Keratinocyte (primary cell): ENCODE data around the gene DAPK2. TPM values are rescaled to one million over a fixed set of nuclear protein-coding genes. Genes with fewer than 3 reads are reported as not detected.

Experiments used
- DNase-seq: peaks from one replicate; pipeline ENCODE4 v3.0.0-alpha.2; 2011; ENCODE audit warnings: low read depth, missing footprints, low spot score
- FAIRE-seq: peaks from 2 replicates; lab custom pipeline; 2011; peaks lifted over from hg19 to GRCh38; lab: Jason Lieb, UNC
- H2AFZ ChIP-seq: 2 replicates; pipeline ENCODE4 v1.6.0; 2012; ENCODE audit warnings: low read length, control low read depth, inconsistent platforms; ENCODE audit not compliant: control insufficient read depth
- H3K27ac ChIP-seq: 2 replicates; pipeline ENCODE4 v1.5.1; 2011; ENCODE audit warnings: low read length; ENCODE audit not compliant: control insufficient read depth, insufficient read depth
- H3K27me3 ChIP-seq: 3 replicates; pipeline ENCODE4 v1.6.0; 2011; ENCODE audit warnings: low read length; ENCODE audit not compliant: control insufficient read depth, insufficient read depth; ENCODE audit errors: extremely low read depth
- H3K36me3 ChIP-seq, 2 experiments: 2 replicates in 1 of 2; 3 replicates in 1 of 2; pipeline ENCODE4 v1.5.1; 2011; ENCODE audit warnings: low read length in 2 of 2, mild to moderate bottlenecking in 1 of 2; ENCODE audit not compliant: control insufficient read depth in 2 of 2, insufficient read depth in 2 of 2; ENCODE audit errors: extremely low read depth in 1 of 2
- H3K4me1 ChIP-seq: 3 replicates; pipeline ENCODE4 v1.5.1; 2011; ENCODE audit warnings: low read length; ENCODE audit not compliant: control insufficient read depth, insufficient read depth; ENCODE audit errors: extremely low read depth
- H3K4me2 ChIP-seq: 3 replicates; pipeline ENCODE4 v1.6.0; 2011; ENCODE audit warnings: low read depth, low read length; ENCODE audit not compliant: control insufficient read depth, insufficient read depth; ENCODE audit errors: extremely low read depth
- H3K4me3 ChIP-seq, 3 experiments: fragments of 200-600 bp in 1 of 3; sonication (generic) in 1 of 3; 2 replicates in 2 of 3; 3 replicates in 1 of 3; pipeline ENCODE4 v1.5.1; 2011 to 2016; ENCODE audit warnings: low read length in 3 of 3, mild to moderate bottlenecking in 3 of 3, control low read depth in 2 of 3, inconsistent platforms in 1 of 3, low read depth in 1 of 3, mixed read lengths in 1 of 3, mixed run types in 1 of 3, moderate library complexity in 1 of 3; ENCODE audit not compliant: control insufficient read depth in 2 of 3, insufficient read depth in 2 of 3; ENCODE audit errors: extremely low read depth in 1 of 3
- H3K79me2 ChIP-seq: 2 replicates; pipeline ENCODE4 v1.6.0; 2012; ENCODE audit warnings: low read length; ENCODE audit not compliant: control insufficient read depth, insufficient read depth
- H3K9ac ChIP-seq: 3 replicates; pipeline ENCODE4 v1.6.0; 2011; ENCODE audit warnings: low read length; ENCODE audit not compliant: control insufficient read depth, insufficient read depth; ENCODE audit errors: extremely low read depth
- H3K9me1 ChIP-seq: 3 replicates; pipeline ENCODE4 v1.6.0; 2011; ENCODE audit warnings: low read length; ENCODE audit not compliant: control insufficient read depth, insufficient read depth; ENCODE audit errors: extremely low read depth
- H3K9me3 ChIP-seq: 2 replicates; pipeline ENCODE4 v1.5.1; 2012; ENCODE audit warnings: low read depth, low read length; ENCODE audit not compliant: control insufficient read depth
- H4K20me1 ChIP-seq: 3 replicates; pipeline ENCODE4 v1.6.0; 2011; ENCODE audit warnings: low read length; ENCODE audit not compliant: control insufficient read depth, insufficient read depth; ENCODE audit errors: extremely low read depth
- CTCF ChIP-seq, 3 experiments: IDR thresholded peaks in 1 of 3; conservative IDR thresholded peaks in 1 of 3; optimal IDR thresholded peaks in 1 of 3; 2 replicates in 2 of 3; 3 replicates in 1 of 3; pipeline versions ENCODE3 to v1.5.1; 2011; ENCODE audit warnings: low read length in 3 of 3, mild to moderate bottlenecking in 3 of 3, moderate library complexity in 2 of 3, control low read depth in 1 of 3, inconsistent platforms in 1 of 3; ENCODE audit not compliant: insufficient read depth in 2 of 3; ENCODE audit errors: extremely low read depth in 1 of 3
- EZH2 ChIP-seq: IDR thresholded peaks from one replicate; pipeline ENCODE4 v1.6.1; 2012; ENCODE audit warnings: inconsistent platforms, mild to moderate bottlenecking, low read length, moderate library complexity
- dilution Hi-C: fragments of 300-500 bp; cut with MboI; formaldehyde crosslinking; loops from one replicate; pipeline ENCODE4 v1.7.0; 2020; ENCODE audit warnings: low sequenced_read_pairs; ENCODE audit not compliant: extremely low pct_ligation_motif_present
- polyA plus RNA-seq, 5 experiments: library from polyadenylated mRNA; depleted of rRNA in 3 of 5; stranded (reverse) in 3 of 5; stranded (forward) in 1 of 5; unstranded in 1 of 5; fragments of >200 nt; gene quantifications; 1 replicate in 1 of 5; 2 replicates in 3 of 5; 3 replicates in 1 of 5; pipeline versions ENCODE4 v1.2.1 to v1.2.3, GENCODE V29; 2011 to 2012; ENCODE audit warnings: missing spikeins in 2 of 5, low read depth in 1 of 5, low replicate concordance in 1 of 5

DAPK2 gene
- polyA plus RNA-seq, 1 donor (not counting 4 experiments of a cell fraction or from before 2014, with no cell fraction given) = 1.4 TPM

- no peaks in the 10 kb centered on the region for H3K79me2 ChIP-seq
- no peaks in the 10 kb centered on the region for H3K9me1 ChIP-seq
- no peaks in the 10 kb centered on the region for H3K27me3 ChIP-seq
- no peaks in the 10 kb centered on the region for H3K9me3 ChIP-seq
- H3K9ac ChIP-seq = no peak overlapping the region
- H4K20me1 ChIP-seq = no peaks in the 10 kb centered on the region
- no peak overlapping the region for H3K27ac ChIP-seq
- DNase-seq (no peak), FAIRE-seq (no peak)
- H2AFZ ChIP-seq = no peak overlapping the region
- dilution Hi-C loops = no loop called here
- no peak overlapping the region for H3K4me2 ChIP-seq
- H3K4me3 ChIP-seq = no peak overlapping the region
- H3K4me1 ChIP-seq = peaks cover 3% of the 10 kb centered on the region
- no peak for TF ChIP-seq CTCF (optimal IDR thresholded peaks at IDR 0.05 in 1 of 3, IDR thresholded peaks at IDR 0.05 in 1 of 3, conservative IDR thresholded peaks at IDR 0.05 in 1 of 3; ENCODE audit: extremely low read depth in 1 of 3, insufficient read depth in 2 of 3, low read length in 3 of 3)
- no peak for TF ChIP-seq EZH2
- peaks cover 3 to 14% of the 10 kb centered on the region in 2 experiments for H3K36me3 ChIP-seq
These were observed 24.9 kb upstream of the DAPK2 start for GRCh38 chr15:64070965-64071851.

GRCh38 chr15:64070106-64070505 is 23.8 kb upstream of the DAPK2 start:
- Histone ChIP-seq H3K9me1 (no peaks in the 10 kb centered on the region), H3K4me3 (no peak overlapping the region), H2AFZ (no peak overlapping the region), H3K79me2 (no peaks in the 10 kb centered on the region), H4K20me1 (no peaks in the 10 kb centered on the region), H3K4me2 (no peak overlapping the region), H3K36me3 (peaks cover 3 to 13% of the 10 kb centered on the region in 2 experiments), H3K27ac (no peak overlapping the region), H3K4me1 (peaks cover 3% of the 10 kb centered on the region), H3K9me3 (no peaks in the 10 kb centered on the region), H3K27me3 (no peaks in the 10 kb centered on the region), H3K9ac (no peak overlapping the region)
- no peak for DNase-seq
- FAIRE-seq = no peak
- no peak for TF ChIP-seq CTCF (optimal IDR thresholded peaks at IDR 0.05 in 1 of 3, IDR thresholded peaks at IDR 0.05 in 1 of 3, conservative IDR thresholded peaks at IDR 0.05 in 1 of 3; ENCODE audit: extremely low read depth in 1 of 3, insufficient read depth in 2 of 3, low read length in 3 of 3)
- no peak for TF ChIP-seq EZH2
- dilution Hi-C loops = no loop called here
